H54 (cell line): ENCODE measurements around the gene MAGI1.

Experiments
- DNase-seq: peaks from one replicate; pipeline ENCODE4 v3.0.0; 2011; ENCODE audit warnings: low spot score, mixed read lengths; ENCODE audit not compliant: insufficient read length
- FAIRE-seq: peaks from 3 replicates; lab custom pipeline; 2011; peaks lifted over from hg19 to GRCh38; lab: Jason Lieb, UNC
- POLR2A ChIP-seq: IDR thresholded peaks from 2 replicates; pipeline ENCODE4 v1.6.1; 2011; ENCODE audit warnings: low read depth, mild to moderate bottlenecking, low read length

MAGI1 gene

DNA sequence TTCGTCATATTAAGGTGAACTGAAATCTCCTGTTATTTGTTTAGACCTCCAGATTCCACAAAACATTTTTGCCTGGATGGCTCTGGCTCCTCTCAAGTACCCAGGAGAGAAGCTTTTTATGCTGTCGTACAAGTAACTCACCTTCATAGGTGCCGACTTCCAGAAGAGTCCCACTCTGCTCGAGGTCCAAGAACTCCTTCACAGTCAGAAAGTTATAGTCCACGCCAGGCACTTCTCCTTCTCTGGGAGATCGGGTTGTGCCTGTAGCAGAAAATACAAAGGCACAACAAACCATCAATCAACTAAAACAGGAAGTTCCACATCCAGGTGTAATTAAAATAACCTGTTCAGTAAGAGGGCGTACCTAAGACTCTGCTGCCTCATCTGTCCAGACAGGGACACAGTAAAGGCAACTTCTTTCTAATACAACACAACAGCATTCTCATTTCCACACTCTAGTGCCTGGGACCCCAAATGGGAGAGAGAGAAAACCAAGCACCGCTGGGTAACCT lies 545.3 kb downstream of the MAGI1 start:
- FAIRE-seq (no peak), DNase-seq (no peak)
- TF ChIP-seq POLR2A, result no peak

DNA sequence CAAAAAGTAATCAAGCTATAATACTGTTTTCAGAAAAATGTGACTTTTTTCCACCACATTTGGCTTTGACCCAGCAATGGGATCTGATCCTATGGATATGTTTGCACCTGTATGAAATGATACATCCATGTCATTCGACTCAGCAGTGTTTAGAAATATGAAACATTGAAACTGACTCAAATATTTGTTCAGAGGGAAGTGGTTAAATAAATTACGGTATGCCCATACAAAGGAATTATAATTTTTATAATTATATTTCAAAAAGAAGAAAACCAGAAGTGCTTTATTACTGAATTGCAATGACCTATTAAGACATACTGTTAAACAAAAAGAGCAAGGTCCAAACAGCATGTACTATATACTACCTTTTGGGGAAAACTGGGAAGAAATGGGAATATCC lies 546.5 kb downstream of the MAGI1 start:
- no peak for DNase-seq
- FAIRE-seq, result no peak
- no peak for TF ChIP-seq POLR2A

DNA sequence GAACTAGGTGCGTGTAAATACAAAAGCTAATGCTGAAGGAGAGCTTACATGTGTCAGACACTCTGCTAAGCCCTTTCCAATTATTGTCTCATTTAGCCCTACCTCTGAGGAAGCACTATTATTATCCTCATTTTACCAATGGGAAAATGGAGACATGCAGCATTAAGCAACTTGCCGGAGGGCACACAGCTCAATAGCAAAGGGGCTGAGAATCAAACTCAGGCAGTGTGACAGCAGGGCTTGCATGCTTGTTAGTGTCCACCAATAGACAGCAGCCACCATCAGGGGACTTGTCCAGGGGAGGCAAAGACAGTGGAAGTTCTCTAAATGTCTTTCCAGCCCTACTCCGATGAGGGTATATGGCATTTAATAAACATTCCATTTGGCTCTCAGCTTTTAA lies 548.6 kb downstream of the MAGI1 start:
- TF ChIP-seq POLR2A, result no peak
- DNase-seq (no peak), FAIRE-seq (no peak)

DNA sequence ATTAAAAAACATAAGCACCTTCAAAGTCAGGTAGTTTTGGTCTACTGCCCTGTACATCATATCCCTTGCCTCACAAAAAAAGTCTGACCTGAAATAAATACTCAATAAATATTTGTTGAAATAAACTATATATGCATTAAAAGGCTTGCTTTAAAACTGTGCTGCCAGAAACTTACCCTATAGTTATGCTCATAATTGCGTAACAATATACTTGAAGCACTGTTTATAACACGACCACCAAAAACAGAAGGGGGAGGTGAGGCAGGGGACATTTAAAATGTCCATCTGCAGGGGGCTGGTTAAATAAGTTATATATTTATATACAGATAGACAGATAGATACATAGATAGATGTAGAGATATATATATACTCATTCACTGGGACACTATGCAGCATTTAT lies 549.5 kb downstream of the MAGI1 start:
- TF ChIP-seq POLR2A, result no peak
- FAIRE-seq (no peak), DNase-seq (no peak)

GRCh38 chr3:65485826-65486469 lies 552.8 kb downstream of the MAGI1 start:
- FAIRE-seq, result no peak
- no peak for TF ChIP-seq POLR2A
- DNase-seq, result no peak

DNA sequence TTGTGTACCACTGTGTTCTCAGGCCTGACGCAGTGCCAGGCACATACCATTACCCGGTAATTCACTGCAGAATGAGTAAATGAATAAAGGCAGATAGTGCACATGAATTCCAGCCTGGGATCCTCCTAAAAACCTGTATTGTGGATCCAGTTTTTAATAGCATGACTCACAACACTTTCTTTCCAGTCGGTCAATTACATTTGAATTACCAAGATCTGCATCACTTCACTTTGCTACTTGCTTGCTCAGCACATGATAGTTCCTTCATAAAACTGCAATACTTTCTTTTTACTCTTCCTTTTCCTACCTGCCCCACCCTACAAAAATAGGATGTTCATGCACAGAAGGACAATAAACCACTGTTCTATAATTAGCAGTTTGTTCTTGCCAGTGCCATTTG lies 553.8 kb downstream of the MAGI1 start:
- no peak for TF ChIP-seq POLR2A
- no peak for DNase-seq

DNA sequence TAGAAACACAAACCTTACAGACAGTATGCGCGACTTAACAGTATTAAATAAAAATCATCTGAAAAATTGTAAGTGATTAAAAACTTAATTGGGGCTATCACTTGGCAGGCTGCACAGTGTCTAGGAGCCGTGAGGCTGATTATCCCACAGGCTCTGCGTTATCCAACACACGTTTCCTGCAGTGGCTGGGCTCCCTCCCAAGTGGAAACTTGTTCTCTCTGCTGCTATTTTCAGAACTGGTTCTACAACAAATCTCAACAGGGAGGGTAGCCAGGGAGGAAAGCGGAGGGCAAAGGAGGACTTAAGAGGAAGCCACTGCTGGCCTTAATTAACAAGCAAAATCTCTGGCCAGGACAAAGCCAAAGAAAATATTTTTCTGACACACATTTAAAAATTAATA lies 555.2 kb downstream of the MAGI1 start:
- no peak for FAIRE-seq
- no peak for DNase-seq
- TF ChIP-seq POLR2A, result no peak

More for the DNA sequence above, 553.8 kb downstream of the MAGI1 start:
- no peak for FAIRE-seq

DNA sequence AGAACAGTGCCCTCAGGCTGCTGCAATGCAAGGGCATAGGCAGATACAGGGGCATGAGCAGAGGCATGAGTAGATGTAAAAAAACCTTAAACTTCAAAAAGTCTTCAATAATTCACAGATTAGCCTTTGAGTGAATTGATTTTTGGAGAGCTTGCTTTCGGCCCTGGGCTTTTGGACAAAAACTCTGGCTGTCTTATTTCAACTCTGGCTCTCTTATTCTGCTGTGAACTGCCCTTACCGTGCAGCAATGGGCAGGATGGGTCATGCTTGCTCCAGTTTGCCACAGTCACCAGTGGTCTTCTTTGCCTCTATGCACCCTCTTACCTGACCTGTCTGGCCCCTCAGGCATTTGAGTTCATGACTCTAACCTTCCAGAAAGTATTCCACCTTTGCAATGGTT lies 555.7 kb downstream of the MAGI1 start:
- no peak for TF ChIP-seq POLR2A
- FAIRE-seq, result no peak
- DNase-seq, result no peak

DNA sequence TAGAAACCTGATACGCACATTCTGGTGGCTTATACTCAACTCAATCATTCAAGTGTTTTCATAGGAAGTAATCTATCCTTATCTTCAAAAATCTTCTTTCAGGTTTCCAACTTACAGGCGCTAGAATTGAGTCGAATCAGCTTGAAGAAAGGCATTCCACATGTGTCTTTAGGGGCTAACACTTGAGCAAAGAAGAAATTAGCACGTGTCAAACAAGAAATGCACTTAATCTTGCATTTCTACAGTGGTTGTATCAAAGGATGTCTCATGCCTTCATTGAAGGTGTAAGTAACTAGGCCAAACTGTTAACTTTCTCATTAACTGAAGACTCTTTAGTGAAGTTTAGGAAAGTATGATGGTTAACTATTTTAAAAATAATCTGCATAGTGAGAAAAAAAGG lies 557.6 kb downstream of the MAGI1 start:
- FAIRE-seq (no peak), DNase-seq (no peak)
- TF ChIP-seq POLR2A, result no peak

- FAIRE-seq, result no peak
- no peak for TF ChIP-seq POLR2A
- DNase-seq, result no peak
These were observed 558.7 kb downstream of the MAGI1 start for GRCh38 chr3:65479990-65480389.

DNA sequence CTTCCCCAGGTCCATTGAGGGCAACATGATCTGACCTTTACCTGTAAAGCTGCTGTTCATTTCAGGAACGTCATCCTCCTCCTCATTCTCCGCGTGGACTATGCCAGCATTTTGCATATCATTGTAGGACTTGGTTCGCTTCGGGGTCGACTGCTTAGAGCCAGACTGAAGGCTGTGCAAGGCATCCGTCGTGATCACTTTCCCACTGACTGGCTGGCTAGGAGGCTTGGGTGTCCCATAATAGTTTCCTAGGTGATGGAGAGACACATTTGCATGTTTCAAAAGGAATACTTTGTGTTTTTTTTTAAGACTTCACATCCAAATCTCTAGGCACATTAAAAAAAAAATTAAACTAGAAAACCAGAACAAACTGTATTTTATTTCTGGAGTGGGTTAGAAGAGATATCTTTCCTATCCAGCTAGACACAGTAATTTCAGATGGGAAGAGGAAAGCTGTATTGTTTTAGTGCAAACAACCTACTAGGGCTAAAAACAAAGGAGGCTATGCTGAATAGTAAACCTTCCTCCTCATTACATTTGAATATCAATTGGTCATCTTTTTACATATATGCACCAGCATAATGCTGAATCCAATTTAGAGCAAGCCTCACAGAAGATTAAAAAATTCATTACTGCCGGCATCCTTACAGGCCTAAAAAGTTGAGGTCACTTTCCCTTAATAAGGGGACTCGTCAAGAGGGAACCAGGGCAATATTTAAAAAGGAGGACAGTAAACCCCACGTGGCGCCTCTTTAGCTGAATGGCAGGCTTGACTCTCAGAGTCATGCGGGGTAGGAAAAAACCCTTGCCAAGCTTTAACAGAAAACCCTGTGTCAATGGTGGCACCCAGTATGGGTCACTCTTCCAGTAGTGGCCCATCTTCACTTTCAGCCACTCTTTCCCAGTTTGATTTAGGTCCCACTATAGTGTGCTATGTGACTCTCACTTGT lies 559.9 kb downstream of the MAGI1 start:
- DNase-seq, result no peak
- no peak for FAIRE-seq
- TF ChIP-seq POLR2A, result no peak

DNA sequence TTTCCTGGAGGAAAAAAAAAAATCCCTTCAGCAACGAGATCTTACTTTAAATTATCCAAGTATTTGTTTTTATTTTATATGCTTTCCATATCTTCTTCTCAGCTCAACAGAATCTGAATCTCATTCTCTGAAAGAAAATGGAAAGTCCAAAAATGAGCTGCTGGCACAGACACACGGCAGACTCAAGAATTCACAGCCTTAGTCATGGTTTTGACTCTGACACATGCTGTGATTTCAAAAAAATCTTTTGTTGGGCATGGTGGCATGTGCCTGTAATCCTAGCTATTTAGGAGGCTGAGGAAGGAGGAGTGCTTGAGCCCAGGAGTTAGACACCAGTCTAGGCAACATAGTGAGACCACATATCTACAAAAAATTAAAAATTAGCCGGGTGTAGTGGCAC lies 565.0 kb downstream of the MAGI1 start:
- no peak for TF ChIP-seq POLR2A
- FAIRE-seq (peak; percentile 71), DNase-seq (peak; percentile 9)

DNA sequence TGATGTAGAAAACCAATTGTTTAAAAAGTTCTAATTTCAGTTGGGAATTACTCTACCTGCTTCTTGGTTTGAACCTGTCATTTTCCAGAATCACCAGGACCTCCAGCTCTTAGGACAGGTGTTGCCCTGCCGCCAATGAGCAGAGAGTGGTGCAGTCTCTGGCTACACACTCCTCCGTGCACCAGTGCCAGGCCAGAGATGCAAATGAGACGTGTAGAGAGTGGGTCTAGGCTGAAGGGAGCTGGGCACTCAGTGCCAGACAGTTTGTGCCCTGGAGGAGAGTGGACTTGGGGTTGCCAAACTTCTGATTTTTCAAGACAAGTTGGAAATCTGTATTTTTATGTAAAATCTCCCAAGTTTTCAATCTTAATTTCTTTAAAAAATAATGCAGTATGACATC lies 566.2 kb downstream of the MAGI1 start:
- FAIRE-seq (no peak), DNase-seq (no peak)
- no peak for TF ChIP-seq POLR2A

DNA sequence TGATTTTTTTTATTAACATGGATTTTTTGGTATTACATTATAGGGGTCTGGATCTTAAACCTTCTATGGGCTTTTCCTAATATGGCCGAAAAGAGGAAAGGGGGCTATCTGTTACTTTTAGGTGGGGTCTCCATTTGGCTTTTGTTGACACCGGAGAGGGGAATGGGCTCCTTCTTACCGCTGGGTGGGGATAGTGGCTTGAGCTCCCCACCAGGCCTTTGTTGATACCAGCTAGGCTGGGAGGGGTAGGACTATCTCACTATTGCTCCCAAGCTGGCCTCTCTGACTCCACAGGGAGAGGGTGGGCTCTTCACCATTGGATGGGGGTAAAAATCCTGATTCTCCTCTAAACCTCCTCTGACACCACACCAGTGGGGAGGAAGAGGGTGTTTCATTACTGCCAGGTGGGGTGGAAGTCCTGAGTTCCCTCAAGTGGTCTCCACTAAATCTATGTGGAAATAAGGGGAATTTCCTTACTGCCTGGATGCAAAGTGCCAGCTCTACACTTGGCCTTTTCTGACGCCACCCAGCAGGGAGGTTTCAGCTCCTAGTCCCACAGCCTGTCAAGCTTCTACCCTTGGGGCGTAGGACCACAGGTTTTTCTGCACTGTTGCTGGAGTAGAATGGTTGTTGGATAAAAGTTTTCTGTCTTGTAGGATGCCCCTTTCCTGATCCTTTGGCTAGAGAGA lies 572.3 kb downstream of the MAGI1 start:
- no peak for FAIRE-seq
- TF ChIP-seq POLR2A, result no peak
- no peak for DNase-seq
